ENCODE data around the gene MICU1.
"Not testable (repeated sequence)": the region's sequence is repeated elsewhere in the genome, so short reads cannot be mapped to it uniquely, and the experiment has no call there.

Gene MICU1

GRCh38 chr10:72375173-72375572 is 250.7 kb downstream of the MICU1 start:
- no peak for DNase-seq

GRCh38 chr10:72370201-72370722 is 255.6 kb downstream of the MICU1 start:
- DNase-seq: no peak

GRCh38 chr10:72367301-72367960 is 258.4 kb downstream of the MICU1 start:
- no peak for DNase-seq

- peak in 1 of 2 experiments; percentile 10 for DNase-seq
Measured at GRCh38 chr10:72365106-72365895, 260.6 kb downstream of the MICU1 start.

- peak; percentile 91 to 92 for DNase-seq
Measured at GRCh38 chr10:72364239-72364777, 261.6 kb downstream of the MICU1 start.

- no peak for DNase-seq
Measured at GRCh38 chr10:72356987-72357386, 268.9 kb downstream of the MICU1 start.

- DNase-seq: no peak
Measured at GRCh38 chr10:72356115-72356514, 269.8 kb downstream of the MICU1 start.

- DNase-seq: no peak
Measured at GRCh38 chr10:72355214-72355555, 270.7 kb downstream of the MICU1 start.

DNA sequence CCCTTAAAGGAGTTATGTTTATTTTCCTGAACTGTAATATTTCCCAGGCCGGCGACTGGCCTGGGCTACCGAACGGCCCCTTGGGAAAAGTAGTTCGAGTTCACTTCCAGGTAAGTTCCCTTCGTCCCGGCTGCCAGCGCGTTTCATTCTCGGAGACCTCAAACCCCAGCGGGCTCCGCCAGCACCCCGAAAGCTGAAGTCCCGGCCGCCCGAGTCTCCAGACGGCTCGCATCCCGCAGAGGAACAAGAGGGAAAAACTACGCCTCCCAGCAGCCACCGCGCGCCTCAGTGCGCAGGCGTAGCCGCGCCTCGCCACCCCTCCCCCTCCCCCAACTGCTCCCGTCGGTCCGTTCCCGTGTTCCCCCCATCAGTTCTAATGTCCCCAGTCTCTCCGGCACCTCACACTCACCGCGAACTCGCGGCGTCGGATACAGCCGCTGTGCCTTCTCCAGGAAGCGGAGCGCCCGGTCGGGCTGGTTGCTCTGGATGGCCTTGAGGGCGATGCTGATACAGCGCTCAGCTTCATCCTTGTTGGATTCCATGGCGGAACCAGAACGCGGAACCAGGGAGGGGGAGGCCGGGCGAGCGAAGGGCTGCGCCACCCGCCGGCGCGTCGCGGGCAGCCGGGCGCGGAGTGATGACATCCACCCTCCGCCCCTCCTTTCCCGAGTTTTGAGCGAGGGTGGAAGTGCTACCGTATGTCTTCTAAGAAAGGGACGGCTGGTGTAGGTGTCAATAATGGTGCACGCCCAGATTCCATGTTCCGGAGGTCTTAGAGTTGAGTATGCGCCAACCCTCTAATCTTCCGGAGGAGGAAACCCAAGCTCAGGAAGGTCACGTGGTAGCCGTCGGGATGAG is 271.3 kb downstream of the MICU1 start, which contains the start of gene DNAJB12:
TSS of gene DNAJB12 (minus strand) at position 564 of the 858 bp plus-strand sequence. CDS start at position 542, 22 bp downstream.
- DNase-seq: peak; percentile 94

DNA sequence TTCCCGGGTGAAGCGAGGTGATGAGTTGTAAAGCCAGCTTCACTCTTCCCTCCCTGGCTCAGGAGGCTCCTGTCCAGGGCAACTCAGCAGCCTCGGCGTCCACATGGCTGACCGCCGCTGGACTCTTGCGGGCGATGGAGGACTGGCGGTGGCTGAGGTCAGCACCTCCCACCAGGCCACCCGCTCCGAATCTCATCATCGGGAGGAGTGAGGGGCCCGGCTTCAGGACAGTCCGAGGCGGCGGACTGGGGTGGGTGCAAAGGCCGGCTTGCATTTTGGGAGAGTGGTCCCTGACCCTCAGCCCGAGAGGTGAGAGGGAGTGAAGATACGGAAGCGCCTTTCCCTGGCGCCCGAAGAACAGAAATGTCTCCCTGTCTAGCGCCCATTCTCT is 271.9 kb downstream of the MICU1 start:
- DNase-seq: no peak

DNA sequence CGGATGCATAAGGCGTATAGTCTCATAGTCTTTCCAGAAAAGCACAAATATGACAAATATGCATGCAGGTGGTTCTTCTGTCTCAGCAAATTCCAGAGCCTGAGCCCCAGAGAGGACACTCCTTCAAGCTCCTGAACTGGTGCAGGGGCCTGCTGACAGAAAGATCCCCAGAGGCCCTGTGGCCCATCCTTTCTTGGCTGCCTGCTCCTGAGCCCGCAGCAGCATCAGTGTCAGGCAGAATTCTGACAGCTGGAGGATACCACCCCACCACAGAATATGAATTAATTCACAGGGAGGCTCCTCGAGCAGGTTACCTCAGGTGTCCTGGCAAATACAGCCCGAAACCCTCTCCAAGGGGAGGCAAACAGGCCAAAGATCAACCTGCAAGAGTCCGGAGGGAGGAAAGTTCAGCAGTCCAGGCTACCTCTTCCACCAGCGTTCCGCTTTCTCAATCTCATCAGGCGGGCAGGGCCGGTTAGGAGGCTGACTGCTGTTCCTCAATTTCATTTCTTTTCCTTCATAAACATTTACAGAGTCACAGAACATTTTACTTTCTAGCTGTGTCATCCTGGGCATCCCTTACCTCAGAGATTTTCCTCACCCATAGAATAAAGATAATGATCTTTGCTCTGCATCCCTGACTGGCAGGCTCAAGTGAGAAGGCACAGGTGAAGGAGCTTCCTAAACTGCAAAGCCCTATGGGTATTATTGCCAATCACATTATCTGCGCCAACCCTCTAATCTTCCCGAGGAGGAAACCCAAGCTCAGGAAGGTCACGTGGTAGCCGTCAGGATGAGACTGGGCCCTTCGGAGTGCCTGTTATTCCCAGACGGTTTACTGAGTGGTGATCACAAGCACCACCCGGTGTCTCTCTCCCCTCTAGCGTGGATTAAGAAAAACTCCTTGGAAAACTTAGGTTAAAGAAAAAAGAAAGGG is 272.6 kb downstream of the MICU1 start:
- no peak for DNase-seq

DNA sequence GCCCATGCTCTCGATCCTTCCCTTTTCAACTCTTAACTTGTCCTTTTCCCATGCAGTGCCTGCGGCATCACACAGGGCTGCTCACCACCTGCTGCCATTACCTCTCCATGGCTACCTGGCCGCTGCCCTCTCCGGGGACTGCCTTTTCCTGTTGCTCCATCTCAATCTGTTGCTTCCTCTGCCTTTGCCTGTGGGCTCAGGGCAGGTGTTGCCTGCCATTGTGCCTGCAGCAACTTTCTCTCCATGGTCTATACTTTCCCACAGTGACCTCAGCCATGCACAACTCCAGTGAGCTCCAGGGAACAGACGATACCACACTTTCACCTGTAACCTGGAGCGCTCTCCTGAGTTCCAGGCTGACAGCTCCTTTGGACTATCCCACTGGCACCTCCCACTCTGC is 274.4 kb downstream of the MICU1 start:
- DNase-seq: no peak

- no peak for DNase-seq
Measured at GRCh38 chr10:72349438-72349837, 276.4 kb downstream of the MICU1 start.

GRCh38 chr10:72348282-72348681 is 277.6 kb downstream of the MICU1 start:
- no peak for DNase-seq

GRCh38 chr10:72346117-72346516 is 279.8 kb downstream of the MICU1 start:
- not testable (repeated sequence) for DNase-seq

- DNase-seq: peak; percentile 58 to 64
Measured at GRCh38 chr10:72344932-72345331, 280.9 kb downstream of the MICU1 start.

DNA sequence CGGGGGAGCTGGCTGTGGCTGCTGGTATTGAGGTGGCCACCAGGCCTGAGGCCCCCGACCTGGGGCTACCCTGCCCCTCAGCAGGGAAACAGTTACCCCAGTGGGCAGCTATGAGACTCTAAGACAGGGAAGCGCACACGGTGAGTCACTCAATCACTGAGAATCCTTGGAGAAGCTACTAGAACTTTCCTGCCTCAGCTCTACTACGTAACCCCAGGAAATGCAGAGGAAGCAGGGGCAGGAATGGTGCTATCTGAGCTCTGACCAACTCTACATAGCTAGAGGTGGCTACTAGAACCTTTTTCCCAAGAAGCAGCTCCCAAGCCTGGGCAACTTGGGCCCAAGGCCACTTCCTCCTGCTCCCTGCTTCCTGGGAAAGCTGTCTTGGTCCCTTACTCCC is 283.0 kb downstream of the MICU1 start:
- no peak for DNase-seq

- peak; percentile 88 to 90 for DNase-seq
Measured at GRCh38 chr10:72340510-72341261, 285.2 kb downstream of the MICU1 start.

- DNase-seq: no peak
Measured at GRCh38 chr10:72338180-72338579, 287.7 kb downstream of the MICU1 start.

- DNase-seq: no peak
Measured at GRCh38 chr10:72337722-72338121, 288.2 kb downstream of the MICU1 start.
